GM18502 (cell line): Measurements from ENCODE around the gene ZNF468.
"Not testable (repeated sequence)": the region's sequence is repeated elsewhere in the genome, so short reads cannot be mapped to it uniquely, and the experiment has no call there.

ENCODE experiments used
- ATAC-seq: cut with Tn5 transposase; IDR thresholded peaks from one replicate; pipeline ENCODE4 v1.9.1; 2021; ENCODE audit warnings: mild to moderate bottlenecking; ENCODE audit not compliant: unreplicated experiment, poor library complexity

ZNF468 gene

DNA sequence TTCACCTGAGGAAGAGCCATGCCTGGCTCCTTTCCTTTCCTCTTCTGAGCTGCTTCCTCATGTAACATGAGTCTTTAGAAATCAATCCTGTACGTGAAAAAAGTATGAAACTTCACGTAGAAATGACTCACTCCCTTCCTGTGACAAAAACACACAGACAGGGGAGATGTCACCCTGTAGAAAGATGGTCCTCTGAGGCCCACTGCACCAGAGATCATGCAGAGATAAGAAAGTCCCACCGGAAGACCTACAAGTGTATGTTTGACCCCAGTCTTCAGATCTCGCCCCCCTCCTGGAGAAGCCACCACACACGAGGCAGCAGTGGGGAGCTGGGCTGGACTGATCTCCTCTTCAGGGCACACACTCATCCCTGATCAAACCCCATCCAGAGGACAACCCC lies 23.9 kb downstream of the ZNF468 start:
- not testable (repeated sequence) for ATAC-seq

DNA sequence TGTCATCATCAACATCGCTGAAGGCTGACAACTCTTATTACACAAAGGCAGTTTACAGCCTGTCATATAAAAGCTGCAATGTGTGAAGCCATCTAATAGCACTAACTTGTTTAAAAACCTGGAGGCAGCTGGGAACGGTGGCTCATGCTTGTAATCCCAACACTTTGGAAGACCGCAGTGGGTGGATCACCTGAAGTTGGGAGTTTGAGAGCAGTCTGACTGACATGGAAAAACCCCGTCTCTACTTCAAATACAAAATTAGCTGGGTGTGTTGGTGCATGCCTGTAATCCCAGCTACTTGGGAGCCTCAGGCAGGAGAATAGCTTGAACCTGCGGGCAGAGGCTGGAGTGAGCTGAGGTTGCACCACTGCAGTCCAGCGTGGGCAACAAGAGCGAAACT lies 27.6 kb downstream of the ZNF468 start:
- not testable (repeated sequence) for ATAC-seq

DNA sequence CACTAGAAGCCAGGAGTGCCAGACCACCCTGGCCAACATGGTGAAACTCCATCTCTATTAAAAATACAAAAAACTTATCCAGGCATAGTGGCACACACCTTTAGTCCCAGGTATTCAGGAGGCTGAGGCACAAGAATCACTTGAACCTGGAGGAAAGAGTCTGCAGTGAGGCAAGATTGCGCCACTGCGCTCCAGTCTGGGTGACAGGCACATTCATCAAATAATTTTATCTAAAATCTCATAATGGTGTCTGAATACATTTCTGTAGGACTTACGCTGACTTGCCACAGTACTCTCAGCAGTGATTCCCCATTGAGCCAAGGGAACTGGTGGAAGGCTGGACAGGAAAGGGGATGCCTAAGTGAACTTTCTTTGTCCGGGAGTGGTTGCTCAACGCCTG lies 31.7 kb downstream of the ZNF468 start:
- ATAC-seq = no peak

DNA sequence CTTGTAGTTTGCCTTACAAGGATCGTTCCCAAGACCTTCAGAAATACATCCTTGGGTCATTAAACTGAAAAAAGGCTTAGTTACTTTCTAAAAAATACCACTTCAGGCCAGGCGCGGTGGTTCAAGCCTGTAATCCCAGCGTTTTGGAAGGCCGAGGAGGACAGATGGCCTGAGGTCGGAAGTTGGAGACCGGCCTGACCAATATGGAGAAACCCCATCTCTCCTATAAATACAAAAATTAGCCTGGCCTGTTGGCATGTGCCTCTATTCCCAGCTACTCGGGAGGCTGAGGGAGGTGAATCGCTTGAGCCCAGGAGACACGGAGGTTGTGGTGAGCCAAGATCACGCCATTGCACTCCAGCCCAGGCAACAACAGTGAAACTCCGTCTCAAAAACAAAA lies 33.7 kb downstream of the ZNF468 start:
- no peak for ATAC-seq

DNA sequence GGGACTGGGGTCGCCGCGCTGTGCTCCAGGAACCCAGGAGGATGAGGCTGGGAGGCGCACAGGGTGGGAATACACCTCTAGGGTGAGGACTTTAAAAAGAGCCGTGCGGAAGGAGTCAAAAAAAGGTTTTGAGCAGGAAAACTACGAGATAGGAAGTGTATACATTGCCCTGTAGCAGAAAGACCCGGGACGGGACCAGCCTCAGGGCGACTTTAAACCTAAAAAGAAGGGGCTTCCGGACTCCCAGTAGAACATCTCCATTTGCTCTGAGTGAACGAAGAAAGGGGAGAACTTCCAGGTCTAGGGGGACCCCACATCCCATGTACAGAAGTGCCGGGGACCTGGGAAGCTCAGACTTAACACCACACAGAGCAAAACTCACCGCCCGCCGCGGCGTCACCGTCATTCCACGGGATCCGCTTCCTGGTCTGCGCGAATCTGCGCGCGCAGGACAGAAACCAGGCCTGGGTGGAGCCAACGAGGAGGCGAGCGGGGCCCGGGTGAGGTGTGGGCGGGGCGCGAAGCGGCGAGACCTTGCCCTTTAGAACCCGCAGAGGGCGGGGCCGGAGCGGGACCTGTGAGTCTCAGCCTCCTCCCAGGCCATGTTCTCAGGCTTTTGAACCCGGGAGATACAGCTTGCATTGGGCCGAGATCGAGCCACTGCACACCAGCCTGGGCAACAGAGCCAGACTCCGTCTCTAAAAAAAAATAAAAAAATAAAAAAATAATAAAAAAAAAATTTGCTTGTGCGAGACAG lies 36.0 kb downstream of the ZNF468 start, which contains the start of gene ZNF28:
Gene ZNF28, minus strand, starts transcription at position 430 of the 757 bp plus-strand sequence. CDS start 3,675 bp downstream, outside the sequence.
- peak; percentile 94 for ATAC-seq

DNA sequence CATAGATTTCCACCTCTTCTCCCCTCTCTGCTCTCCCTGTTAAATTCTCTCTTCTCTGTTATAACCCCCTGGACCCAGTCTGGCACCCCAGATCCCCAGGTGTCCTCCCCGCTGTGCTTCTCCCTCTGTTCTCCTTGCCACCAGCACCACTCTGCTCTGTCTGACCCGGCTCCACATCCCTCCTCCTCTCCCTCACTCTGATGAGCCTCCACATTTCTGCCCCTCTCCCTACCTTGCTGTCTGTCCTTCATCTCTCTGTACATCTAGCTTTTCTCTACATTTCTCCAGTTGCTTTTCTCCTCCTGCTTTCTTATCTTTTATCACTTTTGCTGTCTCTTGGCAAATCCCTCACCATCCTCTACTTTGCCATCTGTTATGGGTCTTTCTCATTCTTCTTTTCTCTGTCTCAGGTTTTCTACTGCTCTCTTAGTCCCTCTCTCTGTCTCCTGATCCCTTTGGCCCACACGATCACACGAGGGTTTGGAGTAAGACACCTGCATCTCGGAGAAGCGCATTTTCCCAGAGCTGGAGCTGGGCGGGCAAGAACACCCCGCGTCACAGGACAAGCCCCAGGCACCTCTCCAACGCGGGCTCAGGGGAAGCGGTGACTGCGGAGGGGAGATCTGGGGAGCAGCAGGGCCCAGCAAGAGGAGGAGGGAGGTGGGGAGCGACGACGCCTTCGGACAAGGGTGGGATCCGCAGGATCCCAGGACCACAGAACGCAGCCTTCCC lies 36.8 kb downstream of the ZNF468 start:
- peak; percentile 46 for ATAC-seq

DNA sequence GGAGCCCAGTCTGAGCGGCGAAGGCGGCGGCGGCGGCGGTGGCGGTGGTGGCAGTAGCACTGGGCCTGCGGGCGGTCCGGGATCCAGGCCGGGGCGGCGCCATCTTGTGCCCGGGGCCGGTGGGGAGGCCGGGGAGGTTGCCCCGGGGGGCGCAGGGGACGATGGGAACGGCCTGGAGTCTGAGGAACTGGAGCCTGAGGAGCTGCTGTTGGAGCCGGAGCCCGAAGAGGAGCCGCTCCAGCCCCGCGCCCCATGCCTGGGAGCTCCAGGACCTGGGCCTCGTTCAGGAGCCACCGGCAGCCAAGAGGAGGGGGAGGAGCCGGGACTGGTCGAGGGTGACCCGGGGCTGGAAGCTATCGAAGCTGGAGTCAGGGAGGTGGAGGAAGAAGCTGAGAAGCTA lies 47.6 kb downstream of the ZNF468 start:
- no peak for ATAC-seq

DNA sequence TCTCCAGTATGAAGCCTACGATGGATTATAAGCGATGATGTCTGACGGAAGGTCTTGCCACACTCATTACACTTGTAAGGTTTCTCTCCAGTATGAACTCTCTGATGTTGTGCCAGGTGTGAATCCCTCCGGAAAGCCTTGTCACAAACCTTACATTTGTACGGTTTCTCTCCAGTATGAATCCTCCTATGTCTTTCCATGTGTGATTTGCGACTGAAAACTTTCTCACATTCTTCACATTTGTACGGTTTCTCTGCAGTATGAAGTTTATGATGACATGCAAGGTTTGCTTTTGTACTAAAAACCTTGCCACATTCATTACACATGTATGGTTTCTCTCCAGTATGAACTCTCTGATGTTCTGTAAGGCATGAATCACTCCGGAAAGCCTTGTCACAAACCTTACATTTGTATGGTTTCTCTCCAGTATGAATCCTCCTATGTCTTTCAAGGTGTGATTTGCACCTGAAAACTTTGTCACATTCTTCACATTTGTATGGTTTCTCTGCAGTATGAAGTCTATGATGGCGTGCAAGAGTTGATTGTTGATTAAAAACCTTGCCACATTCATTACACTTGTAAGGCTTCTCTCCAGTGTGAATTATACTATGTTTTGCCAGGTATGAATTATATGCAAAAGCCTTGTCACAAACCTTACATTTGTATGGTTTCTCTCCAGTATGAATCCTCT lies 57.3 kb downstream of the ZNF468 start:
- ATAC-seq = not testable (repeated sequence)

DNA sequence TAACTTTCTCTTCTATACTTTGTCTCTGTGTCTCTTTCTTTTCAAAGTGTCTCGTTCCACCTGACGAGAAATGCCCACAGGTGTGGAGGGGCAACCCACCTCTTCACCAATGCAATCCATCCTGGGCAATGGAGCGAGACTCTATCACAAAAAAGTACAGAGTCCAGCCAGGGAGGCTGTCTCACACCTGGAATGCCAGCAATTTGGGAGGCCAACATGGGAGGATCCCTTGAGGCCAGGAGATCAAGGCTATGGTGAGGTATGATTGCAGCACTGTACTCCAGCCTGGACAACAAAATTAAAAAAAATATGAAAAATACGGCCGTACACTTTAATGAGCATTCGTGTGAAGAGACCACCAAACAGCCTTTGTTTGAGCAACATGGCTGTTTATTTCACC lies 68.0 kb downstream of the ZNF468 start:
- ATAC-seq = no peak
